ENCODE results near the gene PSME2. TPM values are rescaled to one million over a fixed set of nuclear protein-coding genes. Genes with fewer than 3 reads are reported as not detected.

The PSME2 gene
- total and polyA plus RNA-seq, 9 of the 15 experiments (the other 6 are each of a cell fraction or from before 2014, with no cell fraction given), result 111 to 579 (median 159) TPM

DNA sequence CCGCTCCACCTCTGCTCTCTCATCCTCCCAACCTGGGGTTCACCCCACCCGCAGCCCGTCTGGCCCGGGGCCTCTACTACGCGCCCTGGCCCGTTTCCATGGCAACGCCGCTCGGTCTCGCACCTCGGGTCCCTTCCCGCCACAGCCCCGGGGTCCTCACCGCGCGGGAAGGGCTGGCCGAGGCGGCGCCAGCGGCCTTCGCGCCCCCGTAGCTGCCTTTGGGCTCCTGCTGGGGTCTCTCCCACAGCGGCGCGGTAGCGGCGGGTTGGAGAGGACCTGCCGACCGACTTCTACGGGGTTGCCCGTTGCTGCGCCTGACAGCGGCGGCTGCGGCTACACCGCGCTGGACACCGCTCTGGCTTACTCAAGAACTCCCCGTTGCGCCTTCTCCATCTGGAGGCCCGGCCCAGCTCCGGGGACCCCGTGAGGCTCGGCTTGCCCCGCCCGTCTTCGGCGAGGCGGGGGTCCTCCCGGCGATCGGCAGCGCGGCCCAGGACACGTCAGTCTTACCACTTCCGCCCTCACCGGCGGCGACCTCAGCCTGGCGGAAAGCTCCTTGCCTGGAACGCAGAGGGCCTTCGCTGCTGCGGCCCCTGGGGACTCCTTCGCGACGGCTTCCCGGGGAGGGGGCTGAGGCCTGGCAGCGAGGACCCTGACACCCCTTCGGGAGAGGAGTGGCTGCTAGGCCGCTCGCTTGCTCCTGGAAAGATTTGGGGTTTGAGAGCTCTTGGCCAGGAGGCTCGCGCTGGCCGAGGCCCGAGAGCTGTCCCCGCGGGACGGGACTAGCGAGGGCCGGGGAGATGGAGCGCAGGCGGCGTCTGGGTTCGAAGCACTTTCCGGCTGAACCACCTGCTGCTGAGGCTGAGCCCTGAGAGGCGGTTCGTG, 49.0 kb upstream of the PSME2 start, which contains the start of gene TM9SF1 (continued):
- peak; percentile 73 for TF ChIP-seq PRDM10 (IDR thresholded peaks at IDR 0.05; ENCODE audit: partially characterized antibody)
- TF ChIP-seq KLF1 (tag; IDR thresholded peaks at IDR 0.05), result peak; percentile 61
- no peak for TF ChIP-seq ZEB2 (IDR thresholded peaks at IDR 0.05)
- no peak for TF ChIP-seq ZNF23 (CRISPR knock-in tag; IDR thresholded peaks at IDR 0.05)
- TF ChIP-seq SUPT5H (IDR thresholded peaks at IDR 0.05), result peak; percentile 70
- TF ChIP-seq SMARCA5 (IDR thresholded peaks at IDR 0.05), result no peak
- no peak for TF ChIP-seq NR2F6 (CRISPR knock-in tag; IDR thresholded peaks at IDR 0.05)
- TF ChIP-seq, protein P1, sequence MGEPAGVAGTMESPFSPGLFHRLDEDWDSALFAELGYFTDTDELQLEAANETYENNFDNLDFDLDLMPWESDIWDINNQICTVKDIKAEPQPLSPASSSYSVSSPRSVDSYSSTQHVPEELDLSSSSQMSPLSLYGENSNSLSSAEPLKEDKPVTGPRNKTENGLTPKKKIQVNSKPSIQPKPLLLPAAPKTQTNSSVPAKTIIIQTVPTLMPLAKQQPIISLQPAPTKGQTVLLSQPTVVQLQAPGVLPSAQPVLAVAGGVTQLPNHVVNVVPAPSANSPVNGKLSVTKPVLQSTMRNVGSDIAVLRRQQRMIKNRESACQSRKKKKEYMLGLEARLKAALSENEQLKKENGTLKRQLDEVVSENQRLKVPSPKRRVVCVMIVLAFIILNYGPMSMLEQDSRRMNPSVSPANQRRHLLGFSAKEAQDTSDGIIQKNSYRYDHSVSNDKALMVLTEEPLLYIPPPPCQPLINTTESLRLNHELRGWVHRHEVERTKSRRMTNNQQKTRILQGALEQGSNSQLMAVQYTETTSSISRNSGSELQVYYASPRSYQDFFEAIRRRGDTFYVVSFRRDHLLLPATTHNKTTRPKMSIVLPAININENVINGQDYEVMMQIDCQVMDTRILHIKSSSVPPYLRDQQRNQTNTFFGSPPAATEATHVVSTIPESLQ (CRISPR knock-in tag; IDR thresholded peaks at IDR 0.05), result peak; percentile 40; the same call in 1 of the 2 replicates
- TF ChIP-seq, protein P2, sequence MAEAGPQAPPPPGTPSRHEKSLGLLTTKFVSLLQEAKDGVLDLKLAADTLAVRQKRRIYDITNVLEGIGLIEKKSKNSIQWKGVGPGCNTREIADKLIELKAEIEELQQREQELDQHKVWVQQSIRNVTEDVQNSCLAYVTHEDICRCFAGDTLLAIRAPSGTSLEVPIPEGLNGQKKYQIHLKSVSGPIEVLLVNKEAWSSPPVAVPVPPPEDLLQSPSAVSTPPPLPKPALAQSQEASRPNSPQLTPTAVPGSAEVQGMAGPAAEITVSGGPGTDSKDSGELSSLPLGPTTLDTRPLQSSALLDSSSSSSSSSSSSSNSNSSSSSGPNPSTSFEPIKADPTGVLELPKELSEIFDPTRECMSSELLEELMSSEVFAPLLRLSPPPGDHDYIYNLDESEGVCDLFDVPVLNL (CRISPR knock-in tag; IDR thresholded peaks at IDR 0.05; ENCODE audit: low read depth), result peak; percentile 81
- peak; percentile 76; the same call in 1 of the 2 replicates for TF ChIP-seq ESRRA (IDR thresholded peaks at IDR 0.05; ENCODE audit: borderline replicate concordance, low read depth)
- no peak for TF ChIP-seq EHMT2 (IDR thresholded peaks at IDR 0.05)
- TF ChIP-seq, protein P3, sequence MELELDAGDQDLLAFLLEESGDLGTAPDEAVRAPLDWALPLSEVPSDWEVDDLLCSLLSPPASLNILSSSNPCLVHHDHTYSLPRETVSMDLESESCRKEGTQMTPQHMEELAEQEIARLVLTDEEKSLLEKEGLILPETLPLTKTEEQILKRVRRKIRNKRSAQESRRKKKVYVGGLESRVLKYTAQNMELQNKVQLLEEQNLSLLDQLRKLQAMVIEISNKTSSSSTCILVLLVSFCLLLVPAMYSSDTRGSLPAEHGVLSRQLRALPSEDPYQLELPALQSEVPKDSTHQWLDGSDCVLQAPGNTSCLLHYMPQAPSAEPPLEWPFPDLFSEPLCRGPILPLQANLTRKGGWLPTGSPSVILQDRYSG (tag; conservative IDR thresholded peaks at IDR 0.05; ENCODE audit: low read depth), result no peak
- TF ChIP-seq NFIX (CRISPR knock-in tag; IDR thresholded peaks at IDR 0.05; ENCODE audit: low read depth), result no peak
- peak; percentile 57 for TF ChIP-seq TAF1 (IDR thresholded peaks at IDR 0.05; ENCODE audit: control insufficient read depth, extremely low read depth, insufficient read depth, low read length, severe bottlenecking)
- no peak for TF ChIP-seq HDAC2 (IDR thresholded peaks at IDR 0.05)
- TF ChIP-seq PHTF2 (CRISPR knock-in tag; IDR thresholded peaks at IDR 0.05), result no peak
- TF ChIP-seq, protein P4, sequence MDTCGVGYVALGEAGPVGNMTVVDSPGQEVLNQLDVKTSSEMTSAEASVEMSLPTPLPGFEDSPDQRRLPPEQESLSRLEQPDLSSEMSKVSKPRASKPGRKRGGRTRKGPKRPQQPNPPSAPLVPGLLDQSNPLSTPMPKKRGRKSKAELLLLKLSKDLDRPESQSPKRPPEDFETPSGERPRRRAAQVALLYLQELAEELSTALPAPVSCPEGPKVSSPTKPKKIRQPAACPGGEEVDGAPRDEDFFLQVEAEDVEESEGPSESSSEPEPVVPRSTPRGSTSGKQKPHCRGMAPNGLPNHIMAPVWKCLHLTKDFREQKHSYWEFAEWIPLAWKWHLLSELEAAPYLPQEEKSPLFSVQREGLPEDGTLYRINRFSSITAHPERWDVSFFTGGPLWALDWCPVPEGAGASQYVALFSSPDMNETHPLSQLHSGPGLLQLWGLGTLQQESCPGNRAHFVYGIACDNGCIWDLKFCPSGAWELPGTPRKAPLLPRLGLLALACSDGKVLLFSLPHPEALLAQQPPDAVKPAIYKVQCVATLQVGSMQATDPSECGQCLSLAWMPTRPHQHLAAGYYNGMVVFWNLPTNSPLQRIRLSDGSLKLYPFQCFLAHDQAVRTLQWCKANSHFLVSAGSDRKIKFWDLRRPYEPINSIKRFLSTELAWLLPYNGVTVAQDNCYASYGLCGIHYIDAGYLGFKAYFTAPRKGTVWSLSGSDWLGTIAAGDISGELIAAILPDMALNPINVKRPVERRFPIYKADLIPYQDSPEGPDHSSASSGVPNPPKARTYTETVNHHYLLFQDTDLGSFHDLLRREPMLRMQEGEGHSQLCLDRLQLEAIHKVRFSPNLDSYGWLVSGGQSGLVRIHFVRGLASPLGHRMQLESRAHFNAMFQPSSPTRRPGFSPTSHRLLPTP (IDR thresholded peaks at IDR 0.05; ENCODE audit: borderline replicate concordance, extremely low read depth, insufficient read length), result no peak

Measured in K562 (cell line).